ENCODE results near the gene PACS1. TPM values are rescaled to one million over a fixed set of nuclear protein-coding genes. Genes with fewer than 3 reads are reported as not detected.

PACS1 gene
- total and polyA plus RNA-seq, 2 donors (not counting 1 experiment from before 2014, with no cell fraction given): 131 to 303 TPM

DNA sequence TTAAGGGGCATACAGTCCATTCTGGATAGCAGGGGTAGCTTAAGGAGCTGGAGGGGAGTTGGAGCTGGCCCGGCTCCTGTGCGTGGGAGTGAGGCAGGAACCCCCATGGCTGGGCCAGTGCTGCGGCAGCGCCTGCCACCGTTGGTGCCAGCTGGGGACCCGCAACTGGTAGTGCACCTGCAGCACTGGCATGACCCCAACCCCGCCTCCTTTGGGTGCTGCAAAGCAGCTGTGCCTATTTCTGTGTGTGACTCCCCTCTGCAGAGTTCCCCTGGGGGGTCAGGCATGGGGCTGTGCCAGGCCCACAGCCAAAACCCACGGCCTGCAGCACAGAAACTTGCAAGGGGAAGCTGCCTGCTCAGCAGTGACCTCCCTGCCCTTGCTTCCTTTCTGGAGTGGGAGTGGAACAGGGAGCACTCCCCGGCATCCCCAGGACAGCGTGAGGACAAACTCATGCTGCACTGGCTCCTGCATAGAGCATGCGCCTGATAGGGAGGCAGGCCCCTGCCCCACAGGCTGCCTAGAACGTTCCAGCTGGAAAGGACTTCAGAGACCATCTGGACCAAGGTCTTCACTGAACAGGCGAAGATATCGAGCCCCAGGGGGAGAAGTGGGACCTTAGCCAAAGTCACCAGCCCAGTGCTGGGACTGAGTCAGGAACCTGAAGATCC lies 172.2 kb downstream of the PACS1 start:
- H4K20me1 ChIP-seq (ENCODE audit: control insufficient read depth, insufficient read depth, low read length, poor library complexity, severe bottlenecking): peaks cover 25% of the 10 kb centered on the region
- Mint-ChIP-seq H3K4me1 (peaks cover 8% of the 10 kb centered on the region), H3K27me3 (no peaks in the 10 kb centered on the region), H3K9me3 (ENCODE audit: insufficient read depth) (no peaks in the 10 kb centered on the region), H3K4me3 (no peak overlapping the region), H3K27ac (no peak overlapping the region)
- intact Hi-C loops (cut with micrococcal nuclease): no loop called here
- peaks cover 0 to 11% of the 10 kb centered on the region in 2 donors for H3K4me1 ChIP-seq (ENCODE audit: control insufficient read depth in 2 of 2, insufficient read depth in 2 of 2, low read length in 2 of 2)
- H2AFZ ChIP-seq (ENCODE audit: insufficient read depth, low read depth, low read length, poor library complexity, severe bottlenecking): no peak overlapping the region
- H3K9ac ChIP-seq (ENCODE audit: low read length): no peak overlapping the region
- peaks cover 0 to 76% of the 10 kb centered on the region in 2 experiments for H3K36me3 ChIP-seq (replicated peaks in 1 of 2; ENCODE audit: control extremely low read depth in 1 of 2, control insufficient read depth in 1 of 2, extremely low read depth in 1 of 2, insufficient read depth in 2 of 2, low read length in 1 of 2)
- POLR2A ChIA-PET: interaction anchor here (0.6 kb wide), 1 partner anchor 1093 kb away, joined by 6 read pairs; no protein-coding TSS in a partner anchor
- H3K4me3 ChIP-seq (ENCODE audit: control extremely low read depth in 1 of 5, extremely low read depth in 1 of 5, insufficient read depth in 1 of 5, low read depth in 2 of 5, low read length in 4 of 5): no peak overlapping the region
- TF ChIP-seq, protein P1, sequence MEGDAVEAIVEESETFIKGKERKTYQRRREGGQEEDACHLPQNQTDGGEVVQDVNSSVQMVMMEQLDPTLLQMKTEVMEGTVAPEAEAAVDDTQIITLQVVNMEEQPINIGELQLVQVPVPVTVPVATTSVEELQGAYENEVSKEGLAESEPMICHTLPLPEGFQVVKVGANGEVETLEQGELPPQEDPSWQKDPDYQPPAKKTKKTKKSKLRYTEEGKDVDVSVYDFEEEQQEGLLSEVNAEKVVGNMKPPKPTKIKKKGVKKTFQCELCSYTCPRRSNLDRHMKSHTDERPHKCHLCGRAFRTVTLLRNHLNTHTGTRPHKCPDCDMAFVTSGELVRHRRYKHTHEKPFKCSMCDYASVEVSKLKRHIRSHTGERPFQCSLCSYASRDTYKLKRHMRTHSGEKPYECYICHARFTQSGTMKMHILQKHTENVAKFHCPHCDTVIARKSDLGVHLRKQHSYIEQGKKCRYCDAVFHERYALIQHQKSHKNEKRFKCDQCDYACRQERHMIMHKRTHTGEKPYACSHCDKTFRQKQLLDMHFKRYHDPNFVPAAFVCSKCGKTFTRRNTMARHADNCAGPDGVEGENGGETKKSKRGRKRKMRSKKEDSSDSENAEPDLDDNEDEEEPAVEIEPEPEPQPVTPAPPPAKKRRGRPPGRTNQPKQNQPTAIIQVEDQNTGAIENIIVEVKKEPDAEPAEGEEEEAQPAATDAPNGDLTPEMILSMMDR (IDR thresholded peaks at IDR 0.05): no peak
- TF ChIP-seq EZH2 (IDR thresholded peaks at IDR 0.05; ENCODE audit: borderline replicate concordance, insufficient read depth, low read depth, low read length, poor library complexity, severe bottlenecking): no peak
- H3K9me3 ChIP-seq (ENCODE audit: control extremely low read depth in 1 of 3, control insufficient read depth in 2 of 3, insufficient read depth in 1 of 3, low read length in 2 of 3): no peaks in the 10 kb centered on the region
- CTCF ChIA-PET: no interaction called here
- ATAC-seq (ENCODE audit: low read depth) (peak; percentile 14), DNase-seq (no peak)
- no peaks in the 10 kb centered on the region for H3K79me2 ChIP-seq (ENCODE audit: control insufficient read depth, insufficient read depth, low read length)
- no peaks in the 10 kb centered on the region for H3K27me3 ChIP-seq (replicated peaks in 1 of 4; ENCODE audit: control extremely low read depth in 1 of 4, control insufficient read depth in 3 of 4, insufficient read depth in 4 of 4, low read length in 3 of 4)
- H3K27ac ChIP-seq (ENCODE audit: low read length in 2 of 2): no peak overlapping the region
- H3K4me2 ChIP-seq (replicated peaks; ENCODE audit: low read depth, low read length, poor library complexity, severe bottlenecking): no peak overlapping the region
- 37% methylated on average over 14 of the region's 14 CpGs for WGBS (ENCODE audit: insufficient coverage)

DNA sequence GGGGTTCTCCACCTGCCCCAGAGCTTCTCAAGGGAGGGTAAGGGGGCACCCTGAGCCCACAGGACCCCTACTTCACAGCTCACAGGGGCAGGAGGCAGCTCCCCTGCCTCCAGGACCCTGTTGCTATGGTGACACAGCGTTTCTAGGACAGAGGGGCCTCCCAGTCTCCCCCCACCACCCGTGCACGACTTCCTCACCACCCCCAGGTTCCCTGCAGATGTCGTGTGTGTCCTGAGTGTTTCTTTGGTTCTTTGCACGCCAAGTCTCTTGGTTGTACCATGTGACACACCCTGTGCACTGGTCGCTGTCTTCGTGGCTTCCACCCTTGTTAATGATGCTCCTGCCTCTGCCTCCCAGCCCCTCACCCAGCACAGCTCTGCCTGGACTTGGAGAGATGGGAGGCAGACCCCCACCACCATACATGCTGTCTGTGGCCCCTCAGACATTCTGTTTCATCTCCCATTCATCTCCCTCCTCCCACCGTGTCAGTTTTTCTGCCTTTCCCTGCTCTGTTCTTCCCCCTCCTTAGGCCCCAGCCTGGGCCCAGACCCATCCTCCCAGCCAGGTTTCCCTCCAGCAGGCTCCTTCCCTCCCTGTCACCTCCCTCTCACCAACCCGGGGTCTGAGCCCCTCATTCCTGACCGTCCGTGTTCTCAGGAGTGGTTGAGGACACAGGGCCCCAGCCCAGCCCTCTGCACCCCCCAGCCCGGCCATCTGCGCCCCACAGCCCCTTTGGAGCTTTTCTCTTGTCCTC lies 173.9 kb downstream of the PACS1 start:
- intact Hi-C loops (cut with micrococcal nuclease): no loop called here
- H3K9ac ChIP-seq (ENCODE audit: low read length): no peak overlapping the region
- ChIA-PET POLR2A (no interaction called here), CTCF (interaction anchor here (0.9 to 1.1 kb wide), 2 partner anchors 39 to 199 kb away, joined by 3 read pairs; no protein-coding TSS in a partner anchor)
- peaks cover 0 to 69% of the 10 kb centered on the region in 2 experiments for H3K36me3 ChIP-seq (replicated peaks in 1 of 2; ENCODE audit: control extremely low read depth in 1 of 2, control insufficient read depth in 1 of 2, extremely low read depth in 1 of 2, insufficient read depth in 2 of 2, low read length in 1 of 2)
- H3K4me3 ChIP-seq (ENCODE audit: control extremely low read depth in 1 of 5, extremely low read depth in 1 of 5, insufficient read depth in 1 of 5, low read depth in 2 of 5, low read length in 4 of 5): no peak overlapping the region
- H2AFZ ChIP-seq (ENCODE audit: insufficient read depth, low read depth, low read length, poor library complexity, severe bottlenecking): no peak overlapping the region
- H3K27me3 Mint-ChIP-seq: no peaks in the 10 kb centered on the region
- H3K27ac ChIP-seq (ENCODE audit: low read length in 2 of 2): no peak overlapping the region
- peak overlapping the region; percentile 32 for H3K27ac Mint-ChIP-seq
- DNase-seq (no peak), ATAC-seq (ENCODE audit: low read depth) (no peak)
- peaks cover 25% of the 10 kb centered on the region for H4K20me1 ChIP-seq (ENCODE audit: control insufficient read depth, insufficient read depth, low read length, poor library complexity, severe bottlenecking)
- H3K4me1 ChIP-seq (ENCODE audit: control insufficient read depth in 2 of 2, insufficient read depth in 2 of 2, low read length in 2 of 2): peaks cover 0 to 11% of the 10 kb centered on the region in 2 donors
- no peak overlapping the region for H3K4me2 ChIP-seq (replicated peaks; ENCODE audit: low read depth, low read length, poor library complexity, severe bottlenecking)
- no peaks in the 10 kb centered on the region for H3K79me2 ChIP-seq (ENCODE audit: control insufficient read depth, insufficient read depth, low read length)
- WGBS (ENCODE audit: insufficient coverage): 56% methylated on average over 13 of the region's 13 CpGs
- no peak overlapping the region for H3K4me3 Mint-ChIP-seq
- no peaks in the 10 kb centered on the region for H3K27me3 ChIP-seq (replicated peaks in 1 of 4; ENCODE audit: control extremely low read depth in 1 of 4, control insufficient read depth in 3 of 4, insufficient read depth in 4 of 4, low read length in 3 of 4)
- peaks cover 10% of the 10 kb centered on the region for H3K4me1 Mint-ChIP-seq
- no peak for TF ChIP-seq EZH2 (IDR thresholded peaks at IDR 0.05; ENCODE audit: borderline replicate concordance, insufficient read depth, low read depth, low read length, poor library complexity, severe bottlenecking)
- TF ChIP-seq, protein P1 (IDR thresholded peaks at IDR 0.05): no peak
- H3K9me3 Mint-ChIP-seq (ENCODE audit: insufficient read depth): no peaks in the 10 kb centered on the region
- no peaks in the 10 kb centered on the region for H3K9me3 ChIP-seq (ENCODE audit: control extremely low read depth in 1 of 3, control insufficient read depth in 2 of 3, insufficient read depth in 1 of 3, low read length in 2 of 3)
